HEK293T (cell line): ENCODE measurements around the gene KBTBD2.
A peak's percentile ranks its signal among the peaks of the same experiment; 100 is the strongest.
"Not testable (repeated sequence)": the region's sequence is repeated elsewhere in the genome, so short reads cannot be mapped to it uniquely, and the experiment has no call there.

Source experiments
- CTCF ChIA-PET: fragments of 350-600 bp; formaldehyde crosslinking; extraction: SDS; loops from one replicate; lab custom pipeline; 2021; ENCODE audit warnings: antibody characterized with exemption, inconsistent platforms; lab: Yijun Ruan, JAX
- POLR2A ChIA-PET: fragments of 350-600 bp; formaldehyde crosslinking; extraction: SDS; loops from one replicate; lab custom pipeline; 2020; ENCODE audit warnings: antibody characterized with exemption, inconsistent platforms; lab: Yijun Ruan, JAX
- DNase-seq: peaks from one replicate; pipeline ENCODE4 v3.0.0; 2012; ENCODE audit warnings: mixed read lengths; ENCODE audit errors: extremely low spot score
- BHLHE40 ChIP-seq: fragments of 450-650 bp; IDR thresholded peaks from 2 replicates; pipeline ENCODE4 v1.6.1; 2016; ENCODE audit warnings: mild to moderate bottlenecking, moderate library complexity, borderline replicate concordance
- ELF4 ChIP-seq: fragments of 450-650 bp; IDR thresholded peaks from 2 replicates; pipeline ENCODE4 v1.6.1; 2017; ENCODE audit warnings: antibody characterized with exemption
- FOXA1 ChIP-seq: fragments of 450-650 bp; IDR thresholded peaks from 2 replicates; pipeline ENCODE4 v1.6.1; 2016; ENCODE audit warnings: mild to moderate bottlenecking
- FOXM1 ChIP-seq: fragments of 450-650 bp; IDR thresholded peaks from 2 replicates; pipeline ENCODE4 v1.6.1; 2017; ENCODE audit warnings: mild to moderate bottlenecking, borderline replicate concordance
- LEF1 ChIP-seq: fragments of 450-650 bp; IDR thresholded peaks from 2 replicates; pipeline ENCODE4 v1.6.1; 2017; ENCODE audit warnings: mild to moderate bottlenecking, borderline replicate concordance
- SP1 ChIP-seq: fragments of 450-650 bp; IDR thresholded peaks from 2 replicates; pipeline ENCODE4 v1.6.1; 2017
- SUZ12 ChIP-seq: fragments of 450-650 bp; IDR thresholded peaks from 2 replicates; pipeline ENCODE4 v1.6.1; 2016; ENCODE audit warnings: mild to moderate bottlenecking
- ZNF384 ChIP-seq: fragments of 450-650 bp; IDR thresholded peaks from 2 replicates; pipeline ENCODE4 v1.6.1; 2016
- TF ChIP-seq, protein P1 (sequence below): fragments of 450-650 bp; IDR thresholded peaks from 2 replicates; pipeline ENCODE4 v1.6.1; 2016

KBTBD2 gene

GRCh38 chr7:32846630-32847225 is 44.8 kb downstream of the KBTBD2 start:
- ChIA-PET CTCF (interaction anchor here (0.6 to 2.3 kb wide), 11 partner anchors 11 to 262 kb away, joined by 3 to 8 read pairs (median 3); partner anchors contain the start of gene RP9), POLR2A (interaction anchor here (1.5 kb wide), 1 partner anchor 111 kb away, joined by 3 read pairs; no protein-coding TSS in a partner anchor)
- peak; percentile 74 for DNase-seq
- TF ChIP-seq FOXA1 (no peak), ZNF384 (no peak), FOXM1 (no peak), LEF1 (no peak), ELF4 (no peak), SP1 (no peak), SUZ12 (no peak), BHLHE40 (no peak)
- TF ChIP-seq, protein P1, sequence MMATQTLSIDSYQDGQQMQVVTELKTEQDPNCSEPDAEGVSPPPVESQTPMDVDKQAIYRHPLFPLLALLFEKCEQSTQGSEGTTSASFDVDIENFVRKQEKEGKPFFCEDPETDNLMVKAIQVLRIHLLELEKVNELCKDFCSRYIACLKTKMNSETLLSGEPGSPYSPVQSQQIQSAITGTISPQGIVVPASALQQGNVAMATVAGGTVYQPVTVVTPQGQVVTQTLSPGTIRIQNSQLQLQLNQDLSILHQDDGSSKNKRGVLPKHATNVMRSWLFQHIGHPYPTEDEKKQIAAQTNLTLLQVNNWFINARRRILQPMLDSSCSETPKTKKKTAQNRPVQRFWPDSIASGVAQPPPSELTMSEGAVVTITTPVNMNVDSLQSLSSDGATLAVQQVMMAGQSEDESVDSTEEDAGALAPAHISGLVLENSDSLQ = peak; percentile 87

DNA sequence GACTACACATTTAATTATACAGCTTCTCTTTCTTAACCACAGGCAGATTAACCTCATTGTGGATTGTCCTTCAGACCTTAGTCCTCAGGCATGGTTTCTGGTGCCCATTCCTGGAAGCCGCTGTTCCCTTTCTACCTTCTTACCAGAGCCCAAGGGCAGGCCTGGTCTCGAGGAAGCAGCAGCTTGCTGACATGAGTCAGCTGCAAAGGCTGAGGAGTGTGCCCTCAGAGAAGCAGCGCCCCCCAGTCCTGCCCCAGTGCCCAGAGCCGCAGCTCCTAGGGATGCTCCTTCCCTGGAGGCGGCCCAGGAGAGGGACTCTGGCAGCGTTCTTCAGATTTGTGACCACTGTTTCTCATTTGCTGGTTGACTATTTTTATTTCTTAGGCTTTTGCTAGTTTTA is 46.8 kb downstream of the KBTBD2 start:
- DNase-seq, POLR2A ChIA-PET: not testable (repeated sequence)
- CTCF ChIA-PET = interaction anchor here (0.6 kb wide), 1 partner anchor 152 kb away, joined by 3 read pairs; no protein-coding TSS in a partner anchor

DNA sequence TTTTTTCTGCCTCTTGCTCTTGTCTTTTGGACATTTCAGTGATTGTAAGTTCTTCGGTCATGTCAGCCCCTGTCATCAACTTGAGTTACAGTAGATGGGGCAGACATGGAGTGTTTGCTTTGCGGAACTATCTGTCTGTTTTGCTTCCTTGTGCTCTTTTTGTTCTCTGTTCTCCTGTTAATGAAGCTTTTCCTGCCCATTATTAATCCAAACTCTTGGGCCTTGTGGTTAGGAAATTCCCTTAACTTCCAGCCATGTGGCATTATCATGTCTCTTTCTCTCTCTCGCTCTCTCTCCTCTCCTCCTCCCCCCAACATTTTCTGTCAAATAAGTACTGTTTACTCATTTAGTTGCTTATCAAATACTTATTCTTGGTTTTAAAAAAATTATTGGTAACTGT is 47.8 kb downstream of the KBTBD2 start:
- DNase-seq, CTCF ChIA-PET, POLR2A ChIA-PET: not testable (repeated sequence)

GRCh38 chr7:32839846-32840245 is 51.7 kb downstream of the KBTBD2 start:
- POLR2A ChIA-PET, DNase-seq, CTCF ChIA-PET: not testable (repeated sequence)

GRCh38 chr7:32828996-32829752 is 62.4 kb downstream of the KBTBD2 start:
- CTCF ChIA-PET = interaction anchor here (1.6 kb wide), 1 partner anchor 17 kb away, joined by 3 read pairs; no protein-coding TSS in a partner anchor
- POLR2A ChIA-PET, DNase-seq: not testable (repeated sequence)
